ENCODE data around the gene PPT1. TPM values are rescaled to one million over a fixed set of nuclear protein-coding genes. Genes with fewer than 3 reads are reported as not detected.

PPT1 gene
- total and polyA plus RNA-seq, 2 of the 4 experiments (the other 2 are of a cell fraction), result 22.7 to 55.4 TPM

GRCh38 chr1:40040511-40041465 lies 56.3 kb downstream of the PPT1 start, which contains the start of gene CAP1 (continued):
- TF ChIP-seq MXI1 (IDR thresholded peaks at IDR 0.05; ENCODE audit: borderline replicate concordance, low read depth, low read length) (no peak), NFE2L2 (IDR thresholded peaks at IDR 0.05; ENCODE audit: low read depth, low read length) (no peak), RAD21 (IDR thresholded peaks at IDR 0.05; ENCODE audit: low read length) (no peak)
